HG02623 (cell line): Measurements from ENCODE around the gene OR6N2.

Source experiments
- ATAC-seq: cut with Tn5 transposase; IDR thresholded peaks from one replicate; pipeline ENCODE4 v1.9.1; 2021; ENCODE audit warnings: moderate library complexity; ENCODE audit not compliant: unreplicated experiment

The OR6N2 gene

DNA sequence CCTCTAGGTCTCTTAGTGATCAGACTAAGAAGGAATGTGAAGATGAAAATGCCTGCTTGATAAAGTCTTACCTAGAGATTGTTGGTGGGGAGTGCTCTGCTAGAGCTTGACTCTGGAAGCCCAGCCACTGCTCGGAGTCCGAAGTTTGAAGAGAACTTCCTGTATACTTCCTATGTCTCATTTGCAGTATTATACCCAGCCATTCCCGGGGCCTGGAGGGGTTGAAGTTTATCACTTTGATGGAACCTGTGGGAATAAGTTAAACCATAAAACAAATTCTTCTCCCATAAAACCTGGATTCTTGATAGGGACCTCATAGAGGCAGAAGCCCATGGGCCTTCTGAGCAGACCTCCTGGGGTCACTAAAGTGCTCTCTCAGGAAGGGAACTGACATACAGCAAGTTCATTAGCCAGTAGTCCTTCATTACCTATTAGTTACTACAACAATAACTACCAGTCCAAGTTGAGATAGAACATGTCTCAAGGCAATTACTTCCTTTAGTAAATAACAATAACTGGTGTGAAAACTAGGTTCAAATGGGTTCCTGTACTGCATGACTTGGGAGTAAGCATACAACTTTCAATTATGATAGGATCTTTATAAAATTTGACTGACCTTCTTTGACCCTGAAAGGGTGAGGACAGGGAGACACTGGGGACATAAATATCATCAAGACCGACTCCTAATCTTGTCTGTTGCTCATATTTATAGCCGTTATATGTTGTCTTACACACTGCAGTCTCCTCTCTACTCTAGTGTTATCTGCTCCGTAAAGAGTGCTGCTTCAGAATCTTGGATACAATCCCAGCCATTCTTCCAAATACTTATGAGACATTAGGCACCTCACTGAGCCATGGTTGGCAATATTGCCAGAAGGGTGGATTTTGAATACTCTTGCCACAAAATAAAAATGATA is 8.8 kb downstream of the OR6N2 start, which contains the start of gene OR6N1:
Gene OR6N1 (minus strand): TSS at position 246 of the 917 bp plus-strand sequence. CDS start 5,513 bp downstream, outside the sequence.
- no peak for ATAC-seq

GRCh38 chr1:158754420-158754819 is 26.6 kb downstream of the OR6N2 start, which contains the start of gene OR6K6:
Gene OR6K6 (plus strand): TSS chr1:158754720. CDS start chr1:158754888, 168 bp downstream.
- no peak for ATAC-seq

GRCh38 chr1:158752155-158752712 is 28.8 kb downstream of the OR6N2 start:
- ATAC-seq, result no peak

GRCh38 chr1:158735848-158736247 is 45.2 kb downstream of the OR6N2 start:
- no peak for ATAC-seq

GRCh38 chr1:158732524-158732923 is 48.5 kb downstream of the OR6N2 start:
- ATAC-seq, result no peak

DNA sequence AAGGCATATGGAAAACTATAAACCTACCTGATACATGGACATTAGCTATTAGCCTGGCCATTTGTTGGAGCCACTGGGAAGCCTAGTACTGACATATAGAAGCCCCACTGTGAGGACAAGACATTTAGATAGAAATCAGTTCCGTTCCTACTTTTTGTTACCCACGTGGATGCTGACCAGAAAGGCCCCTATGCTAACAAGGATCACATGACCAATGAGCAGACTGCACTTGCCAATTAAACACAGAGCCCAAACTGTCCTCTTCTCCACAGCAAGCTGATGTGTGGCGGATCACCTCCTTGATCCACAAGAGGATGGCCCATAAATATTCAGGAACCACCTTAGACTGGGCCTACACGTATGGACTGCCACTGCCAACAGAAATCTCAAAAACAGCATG is 49.3 kb downstream of the OR6N2 start:
- no peak for ATAC-seq

- no peak for ATAC-seq
Measured at GRCh38 chr1:158730453-158730852, 50.6 kb downstream of the OR6N2 start.

GRCh38 chr1:158728510-158729225 is 52.3 kb downstream of the OR6N2 start:
- no peak for ATAC-seq

GRCh38 chr1:158724442-158724841 is 56.6 kb downstream of the OR6N2 start:
- ATAC-seq, result no peak
